K562 (cell line): ENCODE measurements around the gene DIAPH1. TPM values are rescaled to one million over a fixed set of nuclear protein-coding genes. Genes with fewer than 3 reads are reported as not detected.

Source experiments
- ATAC-seq: fragments of 200-7000 bp; cut with Tn5 transposase; 3 replicates; pipeline ENCODE4 v1.9.1; 2020; ENCODE audit warnings: moderate library complexity
- BruUV-seq: library from RNA; stranded (reverse); fragments of 400-500 nt; replicated peaks from 2 replicates; lab custom pipeline; 2021; lab: Mats Ljungman, UMichigan
- CTCF ChIA-PET: fragments of 300-600 bp; formaldehyde crosslinking; extraction: SDS; loops from one replicate; lab custom pipeline; 2021; ENCODE audit warnings: low intra/inter-chr PET ratio; lab: Yijun Ruan, JAX
- POLR2A ChIA-PET: fragments of 300-600, 350-650 bp; sonication (Branson Sonifier 250); formaldehyde crosslinking; extraction: SDS; loops from one replicate; lab custom pipeline; 2021; ENCODE audit warnings: antibody characterized with exemption, inconsistent platforms; lab: Yijun Ruan, JAX
- DNase-seq, 4 experiments: peaks; one replicate each; pipeline versions ENCODE4 v3.0.0 to v3.0.0-alpha.2; 2011 to 2018; ENCODE audit warnings: low spot score in 3 of 4, mixed read lengths in 3 of 4; ENCODE audit errors: extremely low read depth in 1 of 4
- FAIRE-seq: peaks from 2 replicates; lab custom pipeline; 2011; peaks lifted over from hg19 to GRCh38; lab: Jason Lieb, UNC
- H2AFZ ChIP-seq: 2 replicates; pipeline ENCODE4 v1.6.0; 2011; ENCODE audit warnings: low read depth, low read length, control low read depth, inconsistent platforms
- H3K27ac ChIP-seq: fragments of 200-600 bp; 3 replicates; pipeline ENCODE4 v1.8.0; 2011; ENCODE audit warnings: low read depth, mild to moderate bottlenecking, control low read depth, inconsistent platforms, low read length, moderate library complexity, mixed read lengths; ENCODE audit errors: extremely low read depth
- H3K27me3 ChIP-seq, 2 experiments: fragments of 300-600 bp in 1 of 2; 2 replicates in 1 of 2; 3 replicates in 1 of 2; pipeline versions ENCODE4 v1.6.0 to v1.8.0; 2011; ENCODE audit warnings: inconsistent platforms in 2 of 2, low read length in 2 of 2, mild to moderate bottlenecking in 1 of 2, mixed read lengths in 1 of 2, moderate library complexity in 1 of 2; ENCODE audit not compliant: control insufficient read depth in 2 of 2, insufficient read depth in 2 of 2
- H3K36me3 ChIP-seq: fragments of 300-600 bp; 3 replicates; pipeline ENCODE4 v1.8.0; 2011; ENCODE audit warnings: mild to moderate bottlenecking, low read length, inconsistent platforms; ENCODE audit not compliant: control insufficient read depth, insufficient read depth
- H3K4me1 ChIP-seq, 2 experiments: fragments of 200-600 bp in 1 of 2; replicated peaks in 1 of 2; 2 replicates in 1 of 2; 3 replicates in 1 of 2; pipeline versions ENCODE4 v1.5.1 to v1.8.0; 2011; ENCODE audit warnings: inconsistent platforms in 2 of 2, low read length in 2 of 2, mild to moderate bottlenecking in 1 of 2, mixed read lengths in 1 of 2, moderate library complexity in 1 of 2; ENCODE audit not compliant: control insufficient read depth in 2 of 2, insufficient read depth in 2 of 2
- H3K4me2 ChIP-seq: 2 replicates; pipeline ENCODE4 v1.6.1; 2011; ENCODE audit warnings: low read length, control low read depth, inconsistent platforms, mixed read lengths; ENCODE audit not compliant: insufficient read depth
- H3K4me3 ChIP-seq: fragments of 200-600 bp; sonication (generic), shearing (Covaris generic); 2 replicates; pipeline ENCODE4 v1.5.1; 2016; ENCODE audit warnings: control low read depth, inconsistent platforms
- H3K79me2 ChIP-seq: fragments of 200-600 bp; 3 replicates; pipeline ENCODE4 v1.8.0; 2011; ENCODE audit warnings: low read length, inconsistent platforms; ENCODE audit not compliant: control insufficient read depth, insufficient read depth
- H3K9ac ChIP-seq, 2 experiments: 2 replicates each; pipeline versions ENCODE4 v1.6.0 to v1.6.1; 2011; ENCODE audit warnings: low read depth in 2 of 2, low read length in 2 of 2, control low read depth in 1 of 2, inconsistent platforms in 1 of 2, mild to moderate bottlenecking in 1 of 2, mixed read lengths in 1 of 2; ENCODE audit not compliant: insufficient read depth in 1 of 2
- H3K9me1 ChIP-seq: one replicate; pipeline ENCODE4 v1.6.0; 2011; ENCODE audit warnings: inconsistent platforms, mild to moderate bottlenecking, low read length, moderate library complexity; ENCODE audit not compliant: control insufficient read depth, insufficient read depth
- H3K9me3 ChIP-seq: replicated peaks from 2 replicates; pipeline ENCODE4 v1.5.1; 2011; ENCODE audit warnings: low read depth, low read length, inconsistent platforms; ENCODE audit not compliant: control insufficient read depth, insufficient read depth
- H4K20me1 ChIP-seq: replicated peaks from 2 replicates; pipeline ENCODE4 v1.6.1; 2011; ENCODE audit warnings: low read length, inconsistent platforms, mixed read lengths; ENCODE audit not compliant: control insufficient read depth, insufficient read depth
- BACH1 ChIP-seq: fragments of 200-800 bp; sonication (Bioruptor generic); IDR thresholded peaks from 2 replicates; pipeline ENCODE4 v1.6.1; 2016; ENCODE audit warnings: missing genetic modification characterization, missing compliant biosample characterization
- EGR1 ChIP-seq: fragments of 450-650 bp; conservative IDR thresholded peaks from 2 replicates; pipeline ENCODE4 v1.6.1; 2017; ENCODE audit warnings: mild to moderate bottlenecking
- ETV1 ChIP-seq: fragments of 450-650 bp; conservative IDR thresholded peaks from 2 replicates; pipeline ENCODE4 v1.6.1; 2016; ENCODE audit warnings: missing genetic modification characterization, control low read depth, low read depth, missing compliant biosample characterization
- HMG20A ChIP-seq: fragments of 450-650 bp; formaldehyde crosslinking; conservative IDR thresholded peaks from 2 replicates; pipeline ENCODE4 v1.4.0; 2020; ENCODE audit warnings: mild to moderate bottlenecking, mixed read lengths
- SP2 ChIP-seq: IDR thresholded peaks from 2 replicates; pipeline ENCODE4 v1.6.1; 2011; ENCODE audit warnings: mild to moderate bottlenecking, low read depth, low read length, moderate library complexity; ENCODE audit not compliant: poor library complexity, severe bottlenecking; ENCODE audit errors: extremely low read depth
- ZFP1 ChIP-seq: fragments of 450-650 bp; formaldehyde crosslinking; IDR thresholded peaks from 2 replicates; pipeline ENCODE4 v1.4.0; 2020; ENCODE audit warnings: mild to moderate bottlenecking, mixed read lengths
- ZNF445 ChIP-seq: fragments of 250-450 bp; sonication (Bioruptor Pico); IDR thresholded peaks from 2 replicates; pipeline ENCODE4 v1.4.0; 2020; ENCODE audit warnings: low read depth, mild to moderate bottlenecking, moderate library complexity
- ZNF644 ChIP-seq: fragments of 200-800 bp; sonication (Bioruptor generic); IDR thresholded peaks from 2 replicates; pipeline ENCODE4 v1.6.1; 2016; ENCODE audit warnings: low read depth, missing genetic modification characterization, missing compliant biosample characterization
- ZNF707 ChIP-seq: fragments of 250-450 bp; sonication (Bioruptor Pico); conservative IDR thresholded peaks from 2 replicates; pipeline ENCODE4 v1.8.0; 2022; ENCODE audit warnings: inconsistent platforms, mild to moderate bottlenecking, moderate library complexity
- whole genome bisulfite sequencing: fragments of 100-300 bp; shearing (Covaris generic); methylation state at CpG from one replicate; pipeline ENCODE4 v1.1.6; 2016; ENCODE audit warnings: low coverage, mixed read lengths; ENCODE audit not compliant: insufficient coverage; ENCODE audit errors: missing lambda C conversion rate; 5-methylcytosine and 5-hydroxymethylcytosine counted together
- in situ Hi-C: fragments of 300-500 bp; cut with MboI; formaldehyde crosslinking; loops from 4 replicates; pipeline ENCODE4 v1.15.0; 2018; ENCODE audit warnings: inconsistent platforms, mixed read lengths
- intact Hi-C: fragments of 100-400 bp; cut with micrococcal nuclease; formaldehyde crosslinking; loops from 2 replicates; pipeline ENCODE4 v1.14.2; 2022
- polyA plus RNA-seq, 8 experiments: library from polyadenylated mRNA; depleted of rRNA in 4 of 8; stranded (reverse) in 5 of 8; unstranded in 3 of 8; fragments of >200 nt; fragmentation: Nextera tagmentation in 2 of 8; fragmentation: Illumina TruSeq in 1 of 8; extraction: Ambion mirVana in 2 of 8; extraction: Trizol in 1 of 8; gene quantifications; 2 replicates each; pipeline versions ENCODE4 v1.2.1 to v1.2.3, GENCODE V29; 2011 to 2014; ENCODE audit warnings: inconsistent platforms in 1 of 8, missing spikeins in 1 of 8
- total RNA-seq, 7 experiments: library from RNA; depleted of rRNA in 6 of 7; stranded (reverse); fragments of >200 nt in 6 of 7; fragmentation: Illumina TruSeq in 2 of 7; extraction: Trizol in 2 of 7; gene quantifications; 2 replicates each; pipeline versions ENCODE4 v1.2.1 to v1.2.3, GENCODE V29; 2011 to 2021; ENCODE audit warnings: low replicate concordance in 1 of 7
- TF ChIP-seq, protein P1 (sequence below), 2 experiments: fragments of 450-650 bp; formaldehyde crosslinking in 1 of 2; IDR thresholded peaks; 2 replicates each; pipeline versions ENCODE4 v1.4.0 to v1.6.1; 2014 to 2020; ENCODE audit warnings: mild to moderate bottlenecking in 2 of 2, borderline replicate concordance in 1 of 2, low read depth in 1 of 2
- TF ChIP-seq, protein P2 (sequence below): sonication (generic); formaldehyde crosslinking; IDR thresholded peaks from 2 replicates; pipeline ENCODE4 v1.8.1; 2023; ENCODE audit warnings: mild to moderate bottlenecking, missing genetic modification reagents

DIAPH1 gene
- total and polyA plus RNA-seq, 9 of the 15 experiments (the other 6 are each of a cell fraction or from before 2014, with no cell fraction given), result 60.8 to 328 (median 97.8) TPM

DNA sequence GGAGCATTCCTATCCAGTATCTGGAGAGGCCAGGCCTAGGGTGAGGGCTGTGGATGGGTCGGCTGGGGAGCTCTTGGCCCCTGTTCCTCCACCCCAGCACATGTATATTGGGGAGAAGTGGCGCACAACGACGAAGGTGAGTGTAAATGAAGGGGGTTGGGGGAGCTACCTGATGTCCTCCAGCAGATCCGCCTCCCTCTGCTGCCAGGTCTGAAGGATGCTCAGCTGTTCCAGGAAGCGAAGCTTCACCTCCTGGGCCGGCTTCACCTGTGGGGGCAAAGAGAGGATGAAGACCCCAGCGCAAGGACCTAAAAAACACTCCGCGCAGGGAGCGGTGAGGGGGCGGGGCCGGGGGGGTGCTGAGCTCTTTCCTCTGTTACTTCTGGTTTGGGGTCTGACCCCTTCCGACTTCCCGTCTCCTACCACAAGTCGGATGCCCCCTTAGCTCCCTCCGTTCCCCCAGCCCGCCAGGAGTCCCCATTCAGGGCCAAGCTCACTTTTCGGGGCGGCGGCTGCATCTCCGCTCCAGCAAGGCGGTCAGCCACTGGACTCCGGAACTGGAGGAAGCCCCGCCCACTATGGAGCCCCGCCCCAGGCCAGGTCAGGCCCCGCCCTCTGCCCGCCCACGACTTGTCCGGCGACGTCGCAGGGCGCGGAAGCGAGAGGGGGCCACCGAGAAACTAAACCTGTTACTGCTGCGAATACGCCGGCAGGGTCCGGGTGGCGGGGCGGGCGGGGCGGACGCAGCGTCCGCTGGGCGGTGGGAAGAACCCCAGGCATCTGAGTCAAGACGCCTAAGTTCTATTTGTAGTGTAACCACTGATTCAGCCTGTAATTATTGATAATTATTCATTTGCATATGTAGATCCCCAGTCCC is 32.3 kb upstream of the DIAPH1 start, which contains the start of gene FCHSD1:
Gene FCHSD1 (minus strand): TSS at position 568 of the 877 bp plus-strand sequence. CDS start 50 bp downstream, at position 518.
- Histone ChIP-seq H3K4me2 (peak within 1 kb of the TSS; percentile 89), H3K9ac (peak within 1 kb of the TSS; percentile 67 to 91), H3K79me2 (peaks cover 3% of the 10 kb centered on the region; the same call in 1 of the 3 replicates), H3K36me3 (peaks cover 17% of the 10 kb centered on the region; the same call in 2 of the 3 replicates), H2AFZ (peak within 1 kb of the TSS; percentile 84), H4K20me1 (no peaks in the 10 kb centered on the region), H3K27ac (peak within 1 kb of the TSS; percentile 62), H3K9me1 (peaks cover 4% of the 10 kb centered on the region), H3K4me1 (peaks cover 9 to 27% of the 10 kb centered on the region in 2 experiments), H3K27me3 (no peaks in the 10 kb centered on the region), H3K9me3 (no peaks in the 10 kb centered on the region), H3K4me3 (peak within 1 kb of the TSS; percentile 77)
- POLR2A ChIA-PET, result interaction anchor here (0.6 to 2.2 kb wide), 6 partner anchors 8 to 36 kb away, joined by 3 to 10 read pairs (median 4); no protein-coding TSS in a partner anchor
- peak; percentile 98 for ATAC-seq
- intact Hi-C loops (no loop called here), in situ Hi-C loops (no loop called here)
- peak; percentile 84 for FAIRE-seq
- 1% methylated on average over 37 of the region's 50 CpGs for WGBS
- CTCF ChIA-PET, result no interaction called here
- DNase-seq, result peak; percentile 91 to 99 (median 98)
- no TSS peak for BruUV-seq
- peak; percentile 79 for TF ChIP-seq EGR1
- no peak for TF ChIP-seq ZFP1 (CRISPR knock-in tag)
- TF ChIP-seq BACH1, result no peak
- no peak for TF ChIP-seq SP2
- no peak for TF ChIP-seq ZNF707 (CRISPR knock-in tag)
- no peak for TF ChIP-seq ZNF644 (tag)
- no peak for TF ChIP-seq HMG20A (CRISPR knock-in tag)
- TF ChIP-seq, protein P1, sequence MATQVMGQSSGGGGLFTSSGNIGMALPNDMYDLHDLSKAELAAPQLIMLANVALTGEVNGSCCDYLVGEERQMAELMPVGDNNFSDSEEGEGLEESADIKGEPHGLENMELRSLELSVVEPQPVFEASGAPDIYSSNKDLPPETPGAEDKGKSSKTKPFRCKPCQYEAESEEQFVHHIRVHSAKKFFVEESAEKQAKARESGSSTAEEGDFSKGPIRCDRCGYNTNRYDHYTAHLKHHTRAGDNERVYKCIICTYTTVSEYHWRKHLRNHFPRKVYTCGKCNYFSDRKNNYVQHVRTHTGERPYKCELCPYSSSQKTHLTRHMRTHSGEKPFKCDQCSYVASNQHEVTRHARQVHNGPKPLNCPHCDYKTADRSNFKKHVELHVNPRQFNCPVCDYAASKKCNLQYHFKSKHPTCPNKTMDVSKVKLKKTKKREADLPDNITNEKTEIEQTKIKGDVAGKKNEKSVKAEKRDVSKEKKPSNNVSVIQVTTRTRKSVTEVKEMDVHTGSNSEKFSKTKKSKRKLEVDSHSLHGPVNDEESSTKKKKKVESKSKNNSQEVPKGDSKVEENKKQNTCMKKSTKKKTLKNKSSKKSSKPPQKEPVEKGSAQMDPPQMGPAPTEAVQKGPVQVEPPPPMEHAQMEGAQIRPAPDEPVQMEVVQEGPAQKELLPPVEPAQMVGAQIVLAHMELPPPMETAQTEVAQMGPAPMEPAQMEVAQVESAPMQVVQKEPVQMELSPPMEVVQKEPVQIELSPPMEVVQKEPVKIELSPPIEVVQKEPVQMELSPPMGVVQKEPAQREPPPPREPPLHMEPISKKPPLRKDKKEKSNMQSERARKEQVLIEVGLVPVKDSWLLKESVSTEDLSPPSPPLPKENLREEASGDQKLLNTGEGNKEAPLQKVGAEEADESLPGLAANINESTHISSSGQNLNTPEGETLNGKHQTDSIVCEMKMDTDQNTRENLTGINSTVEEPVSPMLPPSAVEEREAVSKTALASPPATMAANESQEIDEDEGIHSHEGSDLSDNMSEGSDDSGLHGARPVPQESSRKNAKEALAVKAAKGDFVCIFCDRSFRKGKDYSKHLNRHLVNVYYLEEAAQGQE (IDR thresholded peaks at IDR 0.05; ENCODE audit: borderline replicate concordance), result no peak; the same call in 1 of the 2 replicates
- TF ChIP-seq, protein P1 (CRISPR knock-in tag; IDR thresholded peaks at IDR 0.05; ENCODE audit: low read depth), result no peak
- TF ChIP-seq, protein P2, sequence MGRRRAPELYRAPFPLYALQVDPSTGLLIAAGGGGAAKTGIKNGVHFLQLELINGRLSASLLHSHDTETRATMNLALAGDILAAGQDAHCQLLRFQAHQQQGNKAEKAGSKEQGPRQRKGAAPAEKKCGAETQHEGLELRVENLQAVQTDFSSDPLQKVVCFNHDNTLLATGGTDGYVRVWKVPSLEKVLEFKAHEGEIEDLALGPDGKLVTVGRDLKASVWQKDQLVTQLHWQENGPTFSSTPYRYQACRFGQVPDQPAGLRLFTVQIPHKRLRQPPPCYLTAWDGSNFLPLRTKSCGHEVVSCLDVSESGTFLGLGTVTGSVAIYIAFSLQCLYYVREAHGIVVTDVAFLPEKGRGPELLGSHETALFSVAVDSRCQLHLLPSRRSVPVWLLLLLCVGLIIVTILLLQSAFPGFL (CRISPR knock-in tag), result no peak
- TF ChIP-seq ETV1 (tag), result 0 out of 2 replicates have a peak, but pooled peaks have one; percentile 44
- TF ChIP-seq ZNF445 (CRISPR knock-in tag), result no peak
